GM19035 (cell line): Measurements from ENCODE around the gene SLC38A8.

Source experiments
- ATAC-seq: cut with Tn5 transposase; IDR thresholded peaks from one replicate; pipeline ENCODE4 v1.9.1; 2021; ENCODE audit not compliant: unreplicated experiment

Gene SLC38A8

GRCh38 chr16:84049403-84050060 lies 6.9 kb upstream of the SLC38A8 start:
- no peak for ATAC-seq

- no peak for ATAC-seq
Measured at GRCh38 chr16:84048871-84049270, 6.3 kb upstream of the SLC38A8 start.

GRCh38 chr16:84048270-84048669 lies 5.7 kb upstream of the SLC38A8 start:
- no peak for ATAC-seq

GRCh38 chr16:84047626-84048025 lies 5.0 kb upstream of the SLC38A8 start:
- ATAC-seq, result no peak

- ATAC-seq, result no peak
Measured at GRCh38 chr16:84047206-84047605, 4.6 kb upstream of the SLC38A8 start.

- ATAC-seq, result no peak
Measured at GRCh38 chr16:84045818-84046470, 3.3 kb upstream of the SLC38A8 start.

- ATAC-seq, result no peak
Measured at GRCh38 chr16:84045001-84045817, 2.6 kb upstream of the SLC38A8 start.

GRCh38 chr16:84044118-84044488 lies 1.5 kb upstream of the SLC38A8 start:
- no peak for ATAC-seq

- ATAC-seq, result no peak
Measured at GRCh38 chr16:84043486-84044117, 1.0 kb upstream of the SLC38A8 start.

- no peak for ATAC-seq
Measured at GRCh38 chr16:84042879-84043485, 387 bp upstream of the SLC38A8 start.

- no peak for ATAC-seq
Measured at GRCh38 chr16:84041881-84042280, 714 bp downstream of the SLC38A8 start.

GRCh38 chr16:84040823-84041820 lies 1.5 kb downstream of the SLC38A8 start:
- ATAC-seq, result no peak

- ATAC-seq, result no peak
Measured at GRCh38 chr16:84040226-84040822, 2.3 kb downstream of the SLC38A8 start.

GRCh38 chr16:84039696-84040095 lies 2.9 kb downstream of the SLC38A8 start:
- ATAC-seq, result no peak

- no peak for ATAC-seq
Measured at GRCh38 chr16:84038469-84038868, 4.1 kb downstream of the SLC38A8 start.

GRCh38 chr16:84036982-84037425 lies 5.6 kb downstream of the SLC38A8 start:
- no peak for ATAC-seq

GRCh38 chr16:84036131-84036530 lies 6.5 kb downstream of the SLC38A8 start:
- ATAC-seq, result no peak

GRCh38 chr16:84034516-84034915 lies 8.1 kb downstream of the SLC38A8 start:
- ATAC-seq, result no peak
